ENCODE measurements around the gene TENM4.

The TENM4 gene

GRCh38 chr11:78954261-78954660 lies 486.6 kb downstream of the TENM4 start:
- no peak for DNase-seq

- DNase-seq: no peak
Observed at GRCh38 chr11:78952890-78953289, 487.9 kb downstream of the TENM4 start.

GRCh38 chr11:78952175-78952574 lies 488.7 kb downstream of the TENM4 start:
- DNase-seq: no peak

GRCh38 chr11:78949976-78950690 lies 490.7 kb downstream of the TENM4 start:
- DNase-seq: no peak

GRCh38 chr11:78946945-78947902 lies 493.6 kb downstream of the TENM4 start:
- no peak for DNase-seq

GRCh38 chr11:78943841-78944240 lies 497.0 kb downstream of the TENM4 start:
- no peak for DNase-seq

GRCh38 chr11:78943154-78943553 lies 497.7 kb downstream of the TENM4 start:
- no peak for DNase-seq

GRCh38 chr11:78941226-78941851 lies 499.5 kb downstream of the TENM4 start:
- no peak for DNase-seq

- DNase-seq: no peak
Observed at GRCh38 chr11:78940500-78941225, 500.2 kb downstream of the TENM4 start.

GRCh38 chr11:78938971-78939370 lies 501.9 kb downstream of the TENM4 start:
- no peak for DNase-seq

GRCh38 chr11:78938036-78938435 lies 502.8 kb downstream of the TENM4 start:
- DNase-seq: no peak

GRCh38 chr11:78935398-78936068 lies 505.3 kb downstream of the TENM4 start:
- no peak for DNase-seq

- DNase-seq: no peak
Observed at GRCh38 chr11:78933350-78933749, 507.5 kb downstream of the TENM4 start.

- DNase-seq: no peak
Observed at GRCh38 chr11:78932757-78933156, 508.1 kb downstream of the TENM4 start.

GRCh38 chr11:78931891-78932290 lies 508.9 kb downstream of the TENM4 start:
- no peak for DNase-seq

- DNase-seq: no peak
Observed at GRCh38 chr11:78930810-78931523, 509.9 kb downstream of the TENM4 start.

- DNase-seq: no peak
Observed at GRCh38 chr11:78929906-78930220, 511.0 kb downstream of the TENM4 start.

GRCh38 chr11:78929207-78929905 lies 511.5 kb downstream of the TENM4 start:
- DNase-seq: no peak

- DNase-seq: no peak
Observed at GRCh38 chr11:78927511-78927910, 513.3 kb downstream of the TENM4 start.

GRCh38 chr11:78926633-78927338 lies 514.0 kb downstream of the TENM4 start:
- DNase-seq: no peak

Data from stimulated activated CD8-positive, alpha-beta memory T cell treated with anti-CD3 and anti-CD28 coated beads, Interleukin-4, amount 100 ng/mL, for 48 hours (primary cell).